ENCODE data around the gene JUN.

GRCh38 chr1:58741678-58742553, 41.9 kb downstream of the JUN start:
- TF ChIP-seq CTCF (tag by site-specific recombination; IDR thresholded peaks at IDR 0.05) (no peak), ZNF677 (tag by site-specific recombination; IDR thresholded peaks at IDR 0.05) (no peak), ZNF623 (tag by site-specific recombination; IDR thresholded peaks at IDR 0.05) (no peak), RBAK (tag by site-specific recombination; IDR thresholded peaks at IDR 0.05) (no peak), SALL2 (tag by site-specific recombination; IDR thresholded peaks at IDR 0.05; ENCODE audit: borderline replicate concordance) (no peak), ZNF670 (tag by site-specific recombination; IDR thresholded peaks at IDR 0.05; ENCODE audit: low read depth) (no peak), ZBTB8A (tag by site-specific recombination; IDR thresholded peaks at IDR 0.05) (no peak), SP2 (tag by site-specific recombination; IDR thresholded peaks at IDR 0.05) (no peak), ZNF114 (tag by site-specific recombination; IDR thresholded peaks at IDR 0.05) (no peak)
